Vagina (tissue), 2 donors: ENCODE measurements around the gene LCN1. TPM values are rescaled to one million over a fixed set of nuclear protein-coding genes. Genes with fewer than 3 reads are reported as not detected.

Source experiments
- DNase-seq, 2 donors: peaks; one replicate each; pipeline ENCODE4 v3.0.0-alpha.2; 2017; ENCODE audit errors: extremely low spot score in 2 of 2
- H3K27ac ChIP-seq: fragments of 200-600 bp; sonication (generic); one replicate; pipeline ENCODE4 v1.5.1; 2019
- H3K27me3 ChIP-seq: fragments of 200-600 bp; sonication (generic); one replicate; pipeline ENCODE4 v1.5.1; 2019
- H3K36me3 ChIP-seq, 2 donors: fragments of 200-600 bp; sonication (generic); one replicate each; pipeline ENCODE4 v1.5.1; 2017 to 2019
- H3K4me1 ChIP-seq: fragments of 200-600 bp; sonication (generic); one replicate; pipeline ENCODE4 v1.5.1; 2019
- H3K4me3 ChIP-seq, 2 donors: fragments of 200-600 bp; sonication (generic); 1 replicate in 1 of 2; 2 replicates in 1 of 2; pipeline ENCODE4 v1.5.1; 2016 to 2019
- H3K9me3 ChIP-seq: fragments of 200-600 bp; sonication (generic); one replicate; pipeline ENCODE4 v1.5.1; 2019
- POLR2A ChIP-seq, 2 donors: fragments of 450-650 bp; IDR thresholded peaks; one replicate each; pipeline ENCODE4 v1.6.1; 2017; ENCODE audit warnings: antibody characterized with exemption in 2 of 2, mild to moderate bottlenecking in 2 of 2, moderate library complexity in 2 of 2
- POLR2AphosphoS5 ChIP-seq, 2 donors: sonication (generic); formaldehyde crosslinking; IDR thresholded peaks; one replicate each; pipeline ENCODE4 v1.9.0; 2017; ENCODE audit warnings: antibody characterized with exemption in 2 of 2, mild to moderate bottlenecking in 2 of 2, low read depth in 1 of 2; ENCODE audit not compliant: insufficient read depth in 1 of 2
- intact Hi-C: fragments of 100-400 bp; cut with DNase I; formaldehyde crosslinking; loops from one replicate; pipeline ENCODE4 v1.15.1; 2023
- total RNA-seq: library from RNA; depleted of rRNA; stranded (reverse); fragments of >200 nt; gene quantifications from one replicate; pipeline ENCODE4 v1.2.3, GENCODE V29; 2016
- TF ChIP-seq, protein P1 (sequence below), 3 experiments: fragments of 450-650 bp in 2 of 3; fragments of 200-600 bp in 1 of 3; sonication (generic) in 1 of 3; IDR thresholded peaks; one replicate each; pipeline ENCODE4 v1.5.1; 2017 to 2019; ENCODE audit warnings: antibody characterized with exemption in 3 of 3, mild to moderate bottlenecking in 2 of 3, moderate library complexity in 2 of 3

LCN1 gene
- total RNA-seq, 1 donor from 2014 or later = not detected

DNA sequence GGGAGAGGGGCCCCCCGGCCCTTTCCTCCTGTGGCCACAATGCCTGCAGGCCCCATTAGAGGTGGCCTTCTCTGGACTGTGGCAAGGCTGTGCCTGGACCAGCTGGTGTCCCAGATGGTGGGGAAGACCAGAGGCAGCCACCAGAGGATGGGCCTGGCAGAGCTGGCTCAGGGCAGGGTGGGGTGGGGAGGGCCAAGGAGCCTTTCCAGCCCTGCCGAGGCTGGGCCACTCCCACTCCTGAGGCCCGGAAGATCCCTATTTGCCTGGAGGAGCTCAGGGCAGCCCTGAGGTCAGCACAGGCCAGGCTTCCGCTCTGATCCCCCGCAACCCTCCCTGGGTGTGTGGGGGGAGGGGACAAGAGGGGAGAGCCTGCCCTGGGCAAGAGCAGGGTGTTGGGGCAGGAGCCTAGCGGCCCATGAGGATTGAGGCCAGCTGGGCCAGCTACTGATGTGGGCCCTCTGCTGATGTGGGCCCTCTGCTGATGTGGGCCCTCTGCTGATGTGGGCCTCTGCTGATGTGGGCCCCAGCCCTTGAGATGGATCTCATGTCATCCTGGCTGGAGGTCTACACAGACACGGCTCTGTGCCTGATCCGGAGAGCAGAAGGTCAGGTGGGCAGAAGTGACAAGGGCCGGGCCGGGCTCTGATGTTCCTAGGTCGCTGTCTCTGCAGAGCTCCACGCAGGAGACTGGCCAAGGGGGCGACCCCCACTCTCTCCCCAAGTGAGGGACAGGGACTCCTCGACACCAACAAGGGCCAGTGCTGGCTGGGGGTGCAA is 14.7 kb upstream of the LCN1 start:
- Histone ChIP-seq H3K36me3 (peaks cover 0 to 24% of the 10 kb centered on the region in 2 donors), H3K4me1 (peaks cover 10% of the 10 kb centered on the region), H3K9me3 (no peaks in the 10 kb centered on the region), H3K27ac (no peak overlapping the region), H3K4me3 (no peak overlapping the region), H3K27me3 (no peaks in the 10 kb centered on the region)
- no peak for DNase-seq
- intact Hi-C loops = no loop called here
- TF ChIP-seq, protein P1, sequence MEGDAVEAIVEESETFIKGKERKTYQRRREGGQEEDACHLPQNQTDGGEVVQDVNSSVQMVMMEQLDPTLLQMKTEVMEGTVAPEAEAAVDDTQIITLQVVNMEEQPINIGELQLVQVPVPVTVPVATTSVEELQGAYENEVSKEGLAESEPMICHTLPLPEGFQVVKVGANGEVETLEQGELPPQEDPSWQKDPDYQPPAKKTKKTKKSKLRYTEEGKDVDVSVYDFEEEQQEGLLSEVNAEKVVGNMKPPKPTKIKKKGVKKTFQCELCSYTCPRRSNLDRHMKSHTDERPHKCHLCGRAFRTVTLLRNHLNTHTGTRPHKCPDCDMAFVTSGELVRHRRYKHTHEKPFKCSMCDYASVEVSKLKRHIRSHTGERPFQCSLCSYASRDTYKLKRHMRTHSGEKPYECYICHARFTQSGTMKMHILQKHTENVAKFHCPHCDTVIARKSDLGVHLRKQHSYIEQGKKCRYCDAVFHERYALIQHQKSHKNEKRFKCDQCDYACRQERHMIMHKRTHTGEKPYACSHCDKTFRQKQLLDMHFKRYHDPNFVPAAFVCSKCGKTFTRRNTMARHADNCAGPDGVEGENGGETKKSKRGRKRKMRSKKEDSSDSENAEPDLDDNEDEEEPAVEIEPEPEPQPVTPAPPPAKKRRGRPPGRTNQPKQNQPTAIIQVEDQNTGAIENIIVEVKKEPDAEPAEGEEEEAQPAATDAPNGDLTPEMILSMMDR (IDR thresholded peaks at IDR 0.05) = no peak
- TF ChIP-seq POLR2AphosphoS5 (IDR thresholded peaks at IDR 0.05; ENCODE audit: insufficient read depth in 1 of 2, low read depth in 1 of 2) (no peak), POLR2A (IDR thresholded peaks at IDR 0.05) (no peak)

DNA sequence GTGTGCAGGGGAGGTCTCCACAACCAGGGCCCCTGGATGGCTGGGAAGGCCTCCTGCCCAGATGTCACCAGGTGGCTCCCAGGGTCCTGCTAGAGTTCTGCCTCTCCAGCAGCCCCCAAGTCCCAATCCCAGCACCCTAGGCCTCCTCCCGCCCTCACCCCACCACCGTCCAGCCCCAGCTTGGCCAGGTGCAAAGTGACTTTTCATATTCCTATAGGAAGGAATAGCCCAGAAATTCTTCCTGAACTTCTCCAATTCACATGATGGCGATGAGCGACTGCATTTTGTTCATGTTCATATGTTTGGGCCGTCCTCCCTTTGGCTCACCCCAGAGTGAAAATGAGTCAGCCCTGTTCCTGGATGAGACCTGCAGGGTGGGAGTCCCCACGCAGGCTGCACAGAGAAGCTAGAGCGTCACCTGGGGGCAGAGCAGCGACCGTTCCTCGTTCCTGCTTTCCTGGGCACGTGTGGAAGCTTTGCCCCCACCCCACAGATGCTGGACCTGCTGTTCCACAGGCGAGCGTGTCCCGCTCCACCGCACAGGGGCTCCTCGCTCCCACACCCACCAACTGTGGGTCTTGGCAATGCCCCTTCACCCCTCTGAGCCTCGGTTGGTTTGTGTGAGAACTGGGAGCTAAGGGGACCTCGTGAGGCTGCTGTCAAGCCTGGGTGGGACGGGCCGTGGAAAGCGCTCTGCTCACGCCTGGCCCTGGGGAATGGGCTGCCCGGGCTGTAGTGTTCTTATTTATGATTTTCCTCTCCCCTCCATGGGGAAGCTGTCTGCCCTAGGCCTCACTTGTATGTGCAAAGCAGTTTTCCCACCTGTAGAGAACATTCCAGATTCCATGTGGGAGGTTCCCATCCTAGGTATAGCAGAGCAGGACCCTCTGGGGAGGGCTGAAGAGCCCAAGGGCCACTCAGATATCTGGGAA is 13.9 kb upstream of the LCN1 start:
- Histone ChIP-seq H3K4me1 (peaks cover 2% of the 10 kb centered on the region), H3K36me3 (peaks cover 0 to 24% of the 10 kb centered on the region in 2 donors), H3K27ac (no peak overlapping the region), H3K4me3 (no peak overlapping the region), H3K9me3 (no peaks in the 10 kb centered on the region), H3K27me3 (no peaks in the 10 kb centered on the region)
- TF ChIP-seq, protein P1 (IDR thresholded peaks at IDR 0.05) = no peak
- TF ChIP-seq POLR2A (IDR thresholded peaks at IDR 0.05) (no peak), POLR2AphosphoS5 (IDR thresholded peaks at IDR 0.05; ENCODE audit: insufficient read depth in 1 of 2, low read depth in 1 of 2) (no peak)
- DNase-seq = no peak
- intact Hi-C loops = no loop called here

- H3K27me3 ChIP-seq = no peaks in the 10 kb centered on the region
- H3K27ac ChIP-seq = no peak overlapping the region
- H3K4me1 ChIP-seq = no peaks in the 10 kb centered on the region
- no peak for TF ChIP-seq POLR2AphosphoS5 (IDR thresholded peaks at IDR 0.05; ENCODE audit: insufficient read depth in 1 of 2, low read depth in 1 of 2)
- TF ChIP-seq, protein P1 (IDR thresholded peaks at IDR 0.05) = no peak
- no peak for TF ChIP-seq POLR2A (IDR thresholded peaks at IDR 0.05)
- no peak for DNase-seq
- intact Hi-C loops = no loop called here
- no peaks in the 10 kb centered on the region for H3K9me3 ChIP-seq
- peaks cover 0 to 19% of the 10 kb centered on the region in 2 donors for H3K36me3 ChIP-seq
- H3K4me3 ChIP-seq = no peak overlapping the region
Measured at GRCh38 chr9:135508211-135508820, 12.9 kb upstream of the LCN1 start.

DNA sequence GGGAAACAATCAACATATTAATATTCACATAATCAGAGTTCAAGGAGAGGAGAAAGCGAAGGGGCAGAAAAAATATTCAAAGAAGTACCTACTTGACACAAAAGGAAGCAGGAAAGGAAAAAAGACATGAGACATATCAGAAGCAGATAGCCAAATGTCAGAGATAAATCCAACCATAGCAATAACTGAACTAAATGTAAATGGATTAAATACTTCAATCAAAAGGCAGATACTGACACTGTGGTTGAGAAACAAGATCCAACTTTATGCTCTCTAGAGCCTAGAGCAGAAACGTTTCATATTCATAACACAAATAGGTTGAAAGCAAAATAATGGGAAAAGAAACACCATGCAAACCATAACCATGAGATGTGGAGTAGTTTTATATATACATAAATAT is 11.8 kb upstream of the LCN1 start:
- Histone ChIP-seq H3K36me3 (peaks cover 0 to 7% of the 10 kb centered on the region in 2 donors), H3K27me3 (no peaks in the 10 kb centered on the region), H3K4me1 (no peaks in the 10 kb centered on the region), H3K27ac (no peak overlapping the region), H3K4me3 (no peak overlapping the region), H3K9me3 (no peaks in the 10 kb centered on the region)
- intact Hi-C loops = no loop called here
- TF ChIP-seq, protein P1 (IDR thresholded peaks at IDR 0.05) = no peak
- TF ChIP-seq POLR2AphosphoS5 (IDR thresholded peaks at IDR 0.05; ENCODE audit: insufficient read depth in 1 of 2, low read depth in 1 of 2) (no peak), POLR2A (IDR thresholded peaks at IDR 0.05) (no peak)
- no peak for DNase-seq
